NT2/D1 (cell line): ENCODE results near the gene ZNF397.
"Not testable (repeated sequence)": the region's sequence is repeated elsewhere in the genome, so short reads cannot be mapped to it uniquely, and the experiment has no call there.

ENCODE experiments used
- DNase-seq: peaks from one replicate; pipeline ENCODE4 v3.0.0-alpha.2; 2011; ENCODE audit warnings: low read depth, low spot score
- H3K27me3 ChIP-seq: 2 replicates; pipeline ENCODE4 v1.6.0; 2011; ENCODE audit warnings: mild to moderate bottlenecking; ENCODE audit not compliant: insufficient read length, insufficient read depth
- H3K36me3 ChIP-seq: 2 replicates; pipeline ENCODE4 v1.6.1; 2011; ENCODE audit warnings: mild to moderate bottlenecking, low read length, mixed read lengths; ENCODE audit not compliant: insufficient read depth, insufficient read length
- H3K4me1 ChIP-seq: 2 replicates; pipeline ENCODE4 v1.5.1; 2011; ENCODE audit not compliant: insufficient read depth, insufficient read length
- H3K4me3 ChIP-seq: 2 replicates; pipeline ENCODE4 v1.5.1; 2011; ENCODE audit warnings: low read depth; ENCODE audit not compliant: insufficient read length
- H3K9ac ChIP-seq: 2 replicates; pipeline ENCODE4 v1.6.0; 2011; ENCODE audit warnings: low read depth; ENCODE audit not compliant: insufficient read length
- H3K9me3 ChIP-seq: 2 replicates; pipeline ENCODE4 v1.5.1; 2011; ENCODE audit warnings: mild to moderate bottlenecking, low read length; ENCODE audit not compliant: insufficient read depth
- SUZ12 ChIP-seq: IDR thresholded peaks from 2 replicates; pipeline ENCODE4 v1.6.1; 2011; ENCODE audit not compliant: insufficient read length, insufficient read depth; ENCODE audit errors: extremely low read depth
- YY1 ChIP-seq: IDR thresholded peaks from 2 replicates; pipeline ENCODE4 v1.6.1; 2011; ENCODE audit not compliant: insufficient read length, insufficient read depth
- ZNF274 ChIP-seq: IDR thresholded peaks from 2 replicates; pipeline ENCODE4 v1.6.1; 2011; ENCODE audit warnings: mild to moderate bottlenecking, low read depth, low read length

ZNF397 gene

DNA sequence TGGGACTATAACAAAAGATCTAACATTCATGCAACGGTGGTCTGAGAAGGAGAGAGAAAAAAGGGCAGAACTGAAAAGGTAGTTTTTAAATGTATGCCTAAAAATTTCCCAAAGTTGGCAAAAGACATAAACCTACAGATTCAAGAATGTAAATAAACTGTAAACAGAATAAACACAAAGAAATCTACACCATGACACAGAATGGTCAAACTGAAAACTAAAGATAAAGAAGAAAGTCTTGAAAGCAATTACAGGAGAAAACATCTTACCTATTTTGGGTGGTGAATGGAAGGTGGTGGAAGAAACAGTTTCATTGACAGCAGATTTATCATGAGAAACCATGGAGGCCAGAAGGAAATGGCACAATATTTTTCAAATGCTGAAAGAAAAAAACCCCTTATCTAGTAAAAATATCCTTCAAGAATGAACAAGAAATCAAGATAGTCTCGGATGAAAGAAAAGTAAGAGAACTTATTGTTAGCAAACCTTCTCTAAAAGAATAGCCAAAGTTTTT lies 35.6 kb upstream of the ZNF397 start:
- peaks cover 15% of the 10 kb centered on the region for H3K9me3 ChIP-seq
- H3K36me3 ChIP-seq: no peaks in the 10 kb centered on the region
- no peaks in the 10 kb centered on the region for H3K4me1 ChIP-seq
- H3K27me3 ChIP-seq: no peaks in the 10 kb centered on the region
- H3K4me3 ChIP-seq: no peak overlapping the region
- H3K9ac ChIP-seq: no peak overlapping the region
- TF ChIP-seq YY1 (no peak), ZNF274 (no peak), SUZ12 (no peak)
- DNase-seq: no peak

GRCh38 chr18:35205746-35206458 lies 34.9 kb upstream of the ZNF397 start:
- H3K27me3 ChIP-seq, H3K4me3 ChIP-seq, DNase-seq: not testable (repeated sequence)

DNA sequence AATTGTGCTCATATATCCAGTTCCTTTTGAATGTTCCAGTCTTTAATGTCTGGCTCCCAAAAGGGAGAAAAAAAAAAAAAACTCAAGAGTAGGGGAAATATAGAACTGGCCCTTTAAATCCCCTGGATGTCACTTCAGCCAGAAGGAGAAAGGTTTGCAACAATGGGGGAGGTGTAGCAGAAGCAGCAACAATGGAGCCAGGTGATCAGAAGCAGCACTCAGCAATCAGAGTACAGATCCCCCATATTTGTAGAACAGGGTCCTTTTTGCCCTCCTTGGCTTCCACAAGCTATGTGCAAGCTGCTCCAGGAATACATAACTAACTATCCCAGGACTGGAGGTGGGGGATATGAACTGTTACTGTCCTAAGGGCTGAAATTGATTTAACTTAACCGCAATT lies 25.8 kb upstream of the ZNF397 start:
- no peaks in the 10 kb centered on the region for H3K9me3 ChIP-seq
- H3K9ac ChIP-seq: no peak overlapping the region
- no peaks in the 10 kb centered on the region for H3K27me3 ChIP-seq
- H3K36me3 ChIP-seq: no peaks in the 10 kb centered on the region
- H3K4me1 ChIP-seq: no peaks in the 10 kb centered on the region
- H3K4me3 ChIP-seq: no peak overlapping the region
- no peak for DNase-seq
- no peak for TF ChIP-seq ZNF274
- no peak for TF ChIP-seq SUZ12
- no peak for TF ChIP-seq YY1

More at GRCh38 chr18:35205746-35206458, 34.9 kb upstream of the ZNF397 start:
- H3K4me1 ChIP-seq, H3K36me3 ChIP-seq, H3K9ac ChIP-seq: not testable (repeated sequence)
- peaks cover 15% of the 10 kb centered on the region for H3K9me3 ChIP-seq

- not testable (repeated sequence) for H3K9me3 ChIP-seq, H3K27me3 ChIP-seq, H3K4me1 ChIP-seq, H3K4me3 ChIP-seq, DNase-seq, H3K9ac ChIP-seq, H3K36me3 ChIP-seq
These were observed 24.2 kb upstream of the ZNF397 start for GRCh38 chr18:35216611-35217010.

DNA sequence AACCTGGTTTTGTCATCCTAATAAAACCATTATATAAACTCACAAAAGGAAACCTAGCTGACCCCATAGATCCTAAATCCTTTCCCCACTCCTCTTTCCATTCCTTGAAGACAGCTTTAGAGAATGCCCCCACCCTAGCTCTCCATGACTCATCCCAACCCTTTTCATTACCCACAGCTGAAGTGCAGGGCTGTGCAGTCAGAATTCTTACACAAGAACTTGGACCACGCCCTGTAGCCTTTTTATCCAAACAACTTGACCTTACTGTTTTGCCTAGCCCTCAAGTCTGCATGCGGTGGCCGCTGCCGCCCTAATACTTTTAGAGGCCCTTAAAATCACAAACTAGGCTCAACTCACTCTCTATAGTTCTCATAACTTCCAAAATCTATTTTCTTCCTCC lies 21.5 kb upstream of the ZNF397 start:
- not testable (repeated sequence) for H3K4me3 ChIP-seq, DNase-seq, H3K36me3 ChIP-seq, H3K9me3 ChIP-seq, H3K4me1 ChIP-seq, H3K9ac ChIP-seq, H3K27me3 ChIP-seq

- Histone ChIP-seq H3K9ac (no peak overlapping the region), H3K36me3 (no peaks in the 10 kb centered on the region), H3K27me3 (no peaks in the 10 kb centered on the region), H3K4me1 (no peaks in the 10 kb centered on the region), H3K9me3 (no peaks in the 10 kb centered on the region), H3K4me3 (no peak overlapping the region)
- no peak for DNase-seq
- TF ChIP-seq SUZ12 (no peak), ZNF274 (no peak), YY1 (no peak)
These were observed 20.4 kb upstream of the ZNF397 start for GRCh38 chr18:35220424-35220823.

DNA sequence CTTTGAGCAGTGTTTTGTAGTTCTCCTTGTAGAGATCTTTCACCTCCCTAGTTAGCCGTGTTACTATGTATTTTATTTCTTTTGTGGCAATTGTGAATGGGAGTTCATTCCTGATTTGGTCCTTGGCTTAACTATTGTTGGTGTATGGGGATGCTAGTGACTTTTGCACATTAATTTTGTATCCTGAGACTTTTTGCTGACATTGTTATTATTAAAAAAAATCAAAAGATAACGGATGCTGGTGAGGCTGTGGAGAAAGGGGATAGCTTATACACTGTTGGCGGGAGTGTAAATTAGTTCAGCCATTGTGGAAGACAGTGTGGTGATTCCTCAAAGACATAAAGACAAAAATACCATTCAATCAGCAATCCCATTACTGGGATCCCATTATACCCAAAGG lies 17.0 kb upstream of the ZNF397 start:
- Histone ChIP-seq H3K27me3 (no peaks in the 10 kb centered on the region), H3K4me1 (no peaks in the 10 kb centered on the region), H3K36me3 (no peaks in the 10 kb centered on the region), H3K9ac (no peak overlapping the region), H3K4me3 (no peak overlapping the region), H3K9me3 (no peaks in the 10 kb centered on the region)
- TF ChIP-seq YY1: no peak
- no peak for TF ChIP-seq ZNF274
- no peak for TF ChIP-seq SUZ12
- DNase-seq: no peak

DNA sequence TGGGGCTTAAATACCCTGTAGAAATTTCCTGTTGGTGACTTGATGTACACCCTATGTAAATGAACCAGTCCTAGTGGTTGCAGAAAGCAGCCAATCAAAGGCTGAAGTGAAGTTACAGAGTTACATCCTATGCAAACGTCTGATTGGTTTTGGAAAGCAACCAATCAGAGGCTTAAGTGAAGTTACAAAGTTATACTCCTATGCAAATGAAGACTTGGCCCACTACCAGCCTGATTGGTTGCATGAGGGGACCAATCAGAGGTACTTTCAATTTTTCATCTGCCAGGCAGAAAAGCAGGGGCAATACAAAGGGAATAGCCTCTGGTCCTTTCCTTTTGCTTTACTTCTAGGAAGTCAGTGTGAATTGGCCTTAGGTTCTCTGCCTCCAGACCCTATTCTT lies 13.6 kb upstream of the ZNF397 start:
- Histone ChIP-seq H3K27me3 (no peaks in the 10 kb centered on the region), H3K36me3 (no peaks in the 10 kb centered on the region), H3K4me1 (no peaks in the 10 kb centered on the region), H3K4me3 (no peak overlapping the region), H3K9me3 (no peaks in the 10 kb centered on the region), H3K9ac (no peak overlapping the region)
- no peak for TF ChIP-seq YY1
- no peak for TF ChIP-seq SUZ12
- TF ChIP-seq ZNF274: no peak
- DNase-seq: no peak
